ENCODE measurements around the gene DES. TPM values are rescaled to one million over a fixed set of nuclear protein-coding genes. Genes with fewer than 3 reads are reported as not detected.
"Not testable (repeated sequence)": the region's sequence is repeated elsewhere in the genome, so short reads cannot be mapped to it uniquely, and the experiment has no call there.

DES gene
- total RNA-seq, 4 donors from 2014 or later = 19,008 to 28,635 (median 23,575) TPM

DNA sequence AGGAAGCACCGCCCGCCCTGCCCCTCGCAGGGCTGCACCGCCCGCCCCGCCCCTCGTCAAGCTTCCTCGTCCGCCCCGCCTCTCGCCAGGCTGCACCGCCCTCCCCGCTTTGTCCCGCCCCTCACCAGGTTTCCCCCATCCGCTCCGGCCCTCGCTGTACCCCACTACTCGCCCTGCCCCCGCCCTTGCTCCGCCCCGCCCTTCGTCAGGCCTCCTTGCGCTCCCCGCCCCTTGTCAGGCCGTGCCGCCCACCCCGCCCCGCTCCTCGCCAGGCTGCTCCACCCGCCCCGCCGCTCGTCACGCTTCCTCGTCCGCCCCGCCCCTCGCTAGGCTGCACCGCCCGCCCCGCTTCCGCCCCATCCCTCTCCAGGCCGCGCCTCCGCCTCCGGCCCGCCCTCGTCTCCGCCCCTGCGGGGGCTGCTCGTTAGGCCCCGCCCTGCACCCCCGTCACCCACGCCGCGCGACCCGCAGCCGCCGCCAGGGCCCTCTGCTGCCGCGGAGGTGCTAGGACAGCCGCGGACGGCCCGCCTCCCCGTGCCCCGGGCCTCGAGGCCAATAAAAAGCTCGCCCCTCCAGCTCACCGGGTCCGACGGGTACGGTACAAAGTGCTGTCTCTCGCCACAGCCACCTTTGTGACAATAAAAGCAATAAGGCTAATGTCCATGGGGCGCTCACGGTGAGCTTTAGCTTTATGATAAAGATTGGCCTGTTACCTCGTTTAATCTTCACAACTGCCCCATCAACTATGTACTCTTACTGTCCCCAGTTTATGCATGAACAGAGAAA, 29.9 kb upstream of the DES start:
- DNase-seq (peak; percentile 96), ATAC-seq (peak; percentile 68 to 73)
- H3K4me3 ChIP-seq = peak overlapping the region; percentile 49 to 87 (median 53)
- peaks cover 7 to 30% of the 10 kb centered on the region in 2 donors for H3K36me3 ChIP-seq
- no peak for TF ChIP-seq POLR2A (IDR thresholded peaks at IDR 0.05)
- TF ChIP-seq, protein P1, sequence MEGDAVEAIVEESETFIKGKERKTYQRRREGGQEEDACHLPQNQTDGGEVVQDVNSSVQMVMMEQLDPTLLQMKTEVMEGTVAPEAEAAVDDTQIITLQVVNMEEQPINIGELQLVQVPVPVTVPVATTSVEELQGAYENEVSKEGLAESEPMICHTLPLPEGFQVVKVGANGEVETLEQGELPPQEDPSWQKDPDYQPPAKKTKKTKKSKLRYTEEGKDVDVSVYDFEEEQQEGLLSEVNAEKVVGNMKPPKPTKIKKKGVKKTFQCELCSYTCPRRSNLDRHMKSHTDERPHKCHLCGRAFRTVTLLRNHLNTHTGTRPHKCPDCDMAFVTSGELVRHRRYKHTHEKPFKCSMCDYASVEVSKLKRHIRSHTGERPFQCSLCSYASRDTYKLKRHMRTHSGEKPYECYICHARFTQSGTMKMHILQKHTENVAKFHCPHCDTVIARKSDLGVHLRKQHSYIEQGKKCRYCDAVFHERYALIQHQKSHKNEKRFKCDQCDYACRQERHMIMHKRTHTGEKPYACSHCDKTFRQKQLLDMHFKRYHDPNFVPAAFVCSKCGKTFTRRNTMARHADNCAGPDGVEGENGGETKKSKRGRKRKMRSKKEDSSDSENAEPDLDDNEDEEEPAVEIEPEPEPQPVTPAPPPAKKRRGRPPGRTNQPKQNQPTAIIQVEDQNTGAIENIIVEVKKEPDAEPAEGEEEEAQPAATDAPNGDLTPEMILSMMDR (IDR thresholded peaks at IDR 0.05 in 4 of 5, conservative IDR thresholded peaks at IDR 0.05 in 1 of 5) = peak; percentile 59 to 81 (median 77)
- peaks cover 9 to 13% of the 10 kb centered on the region in 2 donors for H3K4me1 ChIP-seq
- no peaks in the 10 kb centered on the region for H3K9me3 ChIP-seq
- in situ Hi-C loops (cut with MboI; ENCODE audit: low sequenced_read_pairs in 4 of 4) = loop anchor here in 1 of 4 donors (25.0 kb wide), 1 partner anchor 726 kb away; the partner anchor contains the start of genes BCS1L, RNF25, STK36 and ZNF142
- no peaks in the 10 kb centered on the region for H3K27me3 ChIP-seq
- peak overlapping the region; percentile 91 to 96 (median 93) for H3K27ac ChIP-seq
- intact Hi-C loops (cut with DNase I; ENCODE audit: low total_unique reads) = loop anchor here (2.0 to 5.0 kb wide), 6 partner anchors 91 to 211 kb away; partner anchors contain the start of genes CHPF, CNPPD1, DNAJB2 and GMPPA

DNA sequence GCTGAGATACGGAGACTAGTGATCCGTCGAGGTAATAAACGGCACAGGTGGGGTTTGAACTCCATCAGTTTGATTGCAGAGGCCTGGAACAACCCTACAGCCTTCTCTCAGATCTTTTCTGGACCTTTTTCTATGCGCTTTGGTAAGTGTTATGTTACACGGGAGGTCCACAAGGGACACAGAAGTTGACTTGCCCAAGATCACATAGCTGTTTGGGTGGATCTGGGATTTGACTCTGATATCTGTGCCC, 29.3 kb upstream of the DES start:
- TF ChIP-seq, protein P1 (IDR thresholded peaks at IDR 0.05 in 4 of 5, conservative IDR thresholded peaks at IDR 0.05 in 1 of 5) = no peak
- TF ChIP-seq POLR2A (IDR thresholded peaks at IDR 0.05) = no peak
- H3K27ac ChIP-seq = peak overlapping the region; percentile 91 to 96 (median 93)
- intact Hi-C loops (cut with DNase I; ENCODE audit: low total_unique reads) = loop anchor here (2.0 to 5.0 kb wide), 6 partner anchors 92 to 212 kb away; partner anchors contain the start of genes CHPF, CNPPD1, DNAJB2 and GMPPA
- H3K9me3 ChIP-seq = no peaks in the 10 kb centered on the region
- ATAC-seq (no peak), DNase-seq (no peak)
- in situ Hi-C loops (cut with MboI; ENCODE audit: low sequenced_read_pairs in 4 of 4) = loop anchor here in 1 of 4 donors (25.0 kb wide), 1 partner anchor 727 kb away; the partner anchor contains the start of genes BCS1L, RNF25, STK36 and ZNF142
- H3K27me3 ChIP-seq = no peaks in the 10 kb centered on the region
- peak overlapping the region; percentile 37 to 87 (median 53) for H3K4me3 ChIP-seq
- H3K4me1 ChIP-seq = peaks cover 9 to 13% of the 10 kb centered on the region in 2 donors
- H3K36me3 ChIP-seq = peaks cover 7 to 26% of the 10 kb centered on the region in 2 donors

DNA sequence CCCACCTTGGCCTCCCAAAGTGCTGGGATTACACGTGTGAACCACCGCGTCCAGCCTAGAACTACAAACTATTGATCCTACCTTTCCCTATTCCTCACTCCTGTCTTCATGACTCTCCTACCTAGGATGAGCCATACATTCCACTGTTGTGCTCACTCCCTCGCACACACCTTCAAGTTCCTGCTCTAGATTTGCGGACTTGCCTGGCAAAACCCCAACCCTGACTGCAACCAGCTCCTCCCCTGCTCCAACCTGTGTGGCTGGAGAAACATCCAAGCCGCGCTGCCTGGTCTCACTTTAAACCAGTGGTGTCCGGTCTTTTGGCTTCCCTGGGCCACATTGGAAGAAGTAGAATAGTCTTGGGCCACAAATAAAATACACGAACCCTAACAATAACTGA, 25.4 kb upstream of the DES start:
- ATAC-seq = no peak
- Histone ChIP-seq H3K27ac (no peak overlapping the region), H3K36me3 (no peaks in the 10 kb centered on the region), H3K4me1 (peaks cover 7 to 12% of the 10 kb centered on the region in 2 donors), H3K27me3 (no peaks in the 10 kb centered on the region), H3K9me3 (no peaks in the 10 kb centered on the region), H3K4me3 (no peak overlapping the region)
- no peak for TF ChIP-seq POLR2A (IDR thresholded peaks at IDR 0.05)
- TF ChIP-seq, protein P1 (IDR thresholded peaks at IDR 0.05 in 4 of 5, conservative IDR thresholded peaks at IDR 0.05 in 1 of 5) = no peak
- DNase-seq = no peak
- in situ Hi-C loops (cut with MboI; ENCODE audit: low sequenced_read_pairs in 4 of 4) (loop anchor here in 1 of 4 donors (25.0 kb wide), 1 partner anchor 730 kb away; the partner anchor contains the start of genes BCS1L, RNF25, STK36 and ZNF142), intact Hi-C loops (cut with DNase I; ENCODE audit: low total_unique reads) (no loop called here)

DNA sequence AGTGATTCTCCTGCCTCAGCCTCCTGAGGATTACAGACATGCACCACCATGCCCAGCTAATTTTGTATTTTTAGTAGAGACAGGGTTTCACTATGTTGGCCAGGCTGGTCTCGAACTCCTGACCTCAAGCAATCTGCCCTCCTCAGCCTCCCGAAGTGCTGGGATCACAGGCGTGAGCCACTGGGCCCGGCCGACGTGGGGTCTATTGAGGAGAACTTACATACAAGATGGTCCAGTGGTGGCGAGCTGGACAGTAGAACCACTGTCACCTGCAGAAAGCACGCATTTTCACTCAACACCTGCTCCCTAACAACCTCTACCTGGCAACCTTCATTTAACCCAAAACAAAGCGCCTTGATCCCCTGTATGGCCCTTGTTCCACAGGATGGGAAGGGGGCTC, 23.1 kb upstream of the DES start:
- H3K36me3 ChIP-seq; H3K27me3 ChIP-seq; ATAC-seq; DNase-seq; H3K9me3 ChIP-seq; intact Hi-C loops (cut with DNase I; ENCODE audit: low total_unique reads); H3K27ac ChIP-seq; H3K4me3 ChIP-seq: not testable (repeated sequence)
- H3K4me1 ChIP-seq = peaks cover 28 to 30% of the 10 kb centered on the region in 2 donors
- in situ Hi-C loops (cut with MboI; ENCODE audit: low sequenced_read_pairs in 4 of 4) = loop anchor here in 1 of 4 donors (25.0 kb wide), 1 partner anchor 733 kb away; the partner anchor contains the start of genes BCS1L, RNF25, STK36 and ZNF142

DNA sequence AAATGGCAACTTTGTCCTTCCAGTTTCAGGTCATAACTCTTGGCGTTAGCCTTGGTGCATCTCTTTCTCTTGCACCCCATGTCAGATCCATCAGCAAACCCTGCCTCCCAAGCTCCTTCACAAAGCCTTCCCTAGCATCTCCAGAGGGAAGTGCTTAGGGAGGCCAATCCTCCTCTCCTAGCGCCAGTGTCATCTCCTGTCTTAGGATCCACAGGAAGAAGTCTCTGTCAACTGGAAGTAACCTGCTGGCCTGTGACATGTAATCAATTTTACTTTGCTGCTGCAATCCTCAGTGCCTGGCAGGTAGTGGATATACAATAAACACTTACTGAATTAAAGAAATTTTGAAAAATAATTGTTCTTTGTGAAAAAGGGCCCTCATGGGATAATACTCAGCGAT, 22.6 kb upstream of the DES start:
- in situ Hi-C loops (cut with MboI; ENCODE audit: low sequenced_read_pairs in 4 of 4) (loop anchor here in 1 of 4 donors (25.0 kb wide), 1 partner anchor 733 kb away; the partner anchor contains the start of genes BCS1L, RNF25, STK36 and ZNF142), intact Hi-C loops (cut with DNase I; ENCODE audit: low total_unique reads) (no loop called here)
- TF ChIP-seq, protein P1 (IDR thresholded peaks at IDR 0.05 in 4 of 5, conservative IDR thresholded peaks at IDR 0.05 in 1 of 5) = no peak
- TF ChIP-seq POLR2A (IDR thresholded peaks at IDR 0.05) = no peak
- Histone ChIP-seq H3K4me1 (peaks cover 34% of the 10 kb centered on the region in 2 donors), H3K27ac (no peak overlapping the region), H3K36me3 (no peaks in the 10 kb centered on the region), H3K27me3 (no peaks in the 10 kb centered on the region), H3K4me3 (no peak overlapping the region), H3K9me3 (no peaks in the 10 kb centered on the region)
- DNase-seq = no peak
- no peak for ATAC-seq

Data from gastrocnemius medialis (tissue), 4 donors.